NB4 (cell line): ENCODE results near the gene BMPR1A.

Experiments used
- DNase-seq: peaks from one replicate; pipeline ENCODE4 v3.0.0; 2010; ENCODE audit warnings: low read depth
- H3K4me3 ChIP-seq: one replicate; pipeline ENCODE4 v1.5.1; 2011; ENCODE audit warnings: mild to moderate bottlenecking, low read depth, low read length, moderate library complexity
- CTCF ChIP-seq: IDR thresholded peaks from one replicate; pipeline ENCODE4 v1.5.1; 2012; ENCODE audit warnings: low read depth, low read length
- MAX ChIP-seq: IDR thresholded peaks from 2 replicates; pipeline ENCODE4 v1.6.1; 2011; ENCODE audit warnings: low read depth, low read length
- MYC ChIP-seq: IDR thresholded peaks from 2 replicates; pipeline ENCODE4 v1.6.1; 2011; ENCODE audit warnings: low read depth, low read length
- POLR2A ChIP-seq: IDR thresholded peaks from 2 replicates; pipeline ENCODE4 v1.6.1; 2011; ENCODE audit warnings: mild to moderate bottlenecking; ENCODE audit not compliant: insufficient read length; ENCODE audit errors: extremely low read depth

Gene BMPR1A

GRCh38 chr10:86868353-86868752 lies 111.9 kb downstream of the BMPR1A start:
- H3K4me3 ChIP-seq: no peak overlapping the region
- no peak for DNase-seq
- no peak for TF ChIP-seq MYC
- no peak for TF ChIP-seq CTCF
- no peak for TF ChIP-seq MAX
- no peak for TF ChIP-seq POLR2A

- H3K4me3 ChIP-seq: no peak overlapping the region
- no peak for DNase-seq
- TF ChIP-seq MAX (no peak), MYC (no peak), POLR2A (no peak), CTCF (no peak)
Measured at GRCh38 chr10:86870679-86871078, 114.3 kb downstream of the BMPR1A start.

- H3K4me3 ChIP-seq: no peak overlapping the region
- DNase-seq: no peak
- no peak for TF ChIP-seq CTCF
- TF ChIP-seq MAX: no peak
- no peak for TF ChIP-seq POLR2A
- TF ChIP-seq MYC: no peak
Measured at GRCh38 chr10:86871563-86872183, 115.3 kb downstream of the BMPR1A start.

GRCh38 chr10:86872757-86873156 lies 116.3 kb downstream of the BMPR1A start:
- TF ChIP-seq MAX: 0 out of 2 replicates have a peak, but pooled peaks have one; percentile 11
- no peak for TF ChIP-seq POLR2A
- no peak for DNase-seq
- H3K4me3 ChIP-seq: no peak overlapping the region

GRCh38 chr10:86876748-86877147 lies 120.3 kb downstream of the BMPR1A start:
- peak; percentile 83 for DNase-seq
- TF ChIP-seq MAX (peak; percentile 15; the same call in 1 of the 2 replicates), POLR2A (no peak)
- no peak overlapping the region for H3K4me3 ChIP-seq

- DNase-seq: peak; percentile 15
- TF ChIP-seq CTCF (no peak), POLR2A (no peak), MAX (no peak), MYC (no peak)
- H3K4me3 ChIP-seq: no peak overlapping the region
Measured at GRCh38 chr10:86878983-86879713, 122.7 kb downstream of the BMPR1A start.
